ENCODE results near the gene PGGHG.
"Not testable (repeated sequence)": the region's sequence is repeated elsewhere in the genome, so short reads cannot be mapped to it uniquely, and the experiment has no call there.

PGGHG gene

GRCh38 chr11:331358-332060 is 42.6 kb downstream of the PGGHG start:
- ATAC-seq, result no peak
- H3K9me3 Mint-ChIP-seq, result no peaks in the 10 kb centered on the region
- H3K4me1 Mint-ChIP-seq, result peaks cover 51% of the 10 kb centered on the region
- H3K27ac Mint-ChIP-seq, result no peak overlapping the region
- H3K27me3 Mint-ChIP-seq, result no peaks in the 10 kb centered on the region
- H3K4me3 Mint-ChIP-seq, result peak overlapping the region; percentile 36
- H3K36me3 Mint-ChIP-seq, result no peaks in the 10 kb centered on the region

GRCh38 chr11:332651-333480 is 43.9 kb downstream of the PGGHG start:
- ATAC-seq, result no peak
- peaks cover 40% of the 10 kb centered on the region for H3K4me1 Mint-ChIP-seq
- H3K4me3 Mint-ChIP-seq, result no peak overlapping the region
- no peak overlapping the region for H3K27ac Mint-ChIP-seq
- H3K27me3 Mint-ChIP-seq, result no peaks in the 10 kb centered on the region
- H3K36me3 Mint-ChIP-seq, result no peaks in the 10 kb centered on the region
- no peaks in the 10 kb centered on the region for H3K9me3 Mint-ChIP-seq

DNA sequence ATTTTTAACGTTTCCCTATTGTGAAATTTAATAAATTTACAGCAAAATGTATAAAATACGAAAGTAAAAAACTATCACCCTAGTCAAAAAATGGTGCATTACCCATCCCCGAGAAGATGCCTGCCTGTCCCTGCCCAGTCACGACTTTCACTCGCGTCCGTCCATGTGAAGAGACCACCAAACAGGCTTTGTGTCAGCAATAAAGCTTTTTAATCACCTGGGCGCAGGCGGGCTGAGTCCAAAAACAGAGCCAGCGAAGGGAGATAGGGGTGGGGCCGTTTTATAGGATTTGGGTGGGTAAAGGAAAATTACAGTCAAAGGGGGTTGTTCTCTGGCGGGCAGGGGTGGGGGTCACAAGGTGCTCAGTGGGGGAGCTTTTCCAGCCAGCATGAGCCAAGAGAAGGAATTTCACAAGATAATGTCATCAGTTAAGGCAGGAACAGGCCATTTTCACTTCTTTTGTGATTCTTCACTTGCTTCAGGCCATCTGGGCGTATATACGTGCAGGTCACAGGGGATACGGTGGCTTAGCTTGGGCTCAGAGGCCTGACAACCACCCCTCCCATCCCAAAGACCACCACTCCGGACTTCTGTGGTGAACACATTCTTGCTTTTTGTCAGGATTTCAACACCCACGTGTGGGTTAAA is 44.8 kb downstream of the PGGHG start:
- peaks cover 40% of the 10 kb centered on the region for H3K4me1 Mint-ChIP-seq
- not testable (repeated sequence) for H3K4me3 Mint-ChIP-seq

GRCh38 chr11:334264-334994 is 45.5 kb downstream of the PGGHG start:
- no peaks in the 10 kb centered on the region for H3K9me3 Mint-ChIP-seq
- no peak for ATAC-seq

More for the DNA sequence above, 44.8 kb downstream of the PGGHG start:
- H3K36me3 Mint-ChIP-seq, ATAC-seq, H3K27ac Mint-ChIP-seq, H3K27me3 Mint-ChIP-seq, H3K9me3 Mint-ChIP-seq: not testable (repeated sequence)

GRCh38 chr11:335779-336658 is 47.1 kb downstream of the PGGHG start:
- Mint-ChIP-seq H3K27ac (peak overlapping the region; percentile 10), H3K27me3 (no peaks in the 10 kb centered on the region), H3K9me3 (peaks cover 5% of the 10 kb centered on the region), H3K4me1 (peaks cover 25% of the 10 kb centered on the region), H3K4me3 (no peak overlapping the region), H3K36me3 (no peaks in the 10 kb centered on the region)
- ATAC-seq, result no peak

More at GRCh38 chr11:334264-334994, 45.5 kb downstream of the PGGHG start:
- Mint-ChIP-seq H3K4me1 (peaks cover 33% of the 10 kb centered on the region), H3K27me3 (no peaks in the 10 kb centered on the region), H3K27ac (no peak overlapping the region), H3K36me3 (no peaks in the 10 kb centered on the region), H3K4me3 (no peak overlapping the region)

DNA sequence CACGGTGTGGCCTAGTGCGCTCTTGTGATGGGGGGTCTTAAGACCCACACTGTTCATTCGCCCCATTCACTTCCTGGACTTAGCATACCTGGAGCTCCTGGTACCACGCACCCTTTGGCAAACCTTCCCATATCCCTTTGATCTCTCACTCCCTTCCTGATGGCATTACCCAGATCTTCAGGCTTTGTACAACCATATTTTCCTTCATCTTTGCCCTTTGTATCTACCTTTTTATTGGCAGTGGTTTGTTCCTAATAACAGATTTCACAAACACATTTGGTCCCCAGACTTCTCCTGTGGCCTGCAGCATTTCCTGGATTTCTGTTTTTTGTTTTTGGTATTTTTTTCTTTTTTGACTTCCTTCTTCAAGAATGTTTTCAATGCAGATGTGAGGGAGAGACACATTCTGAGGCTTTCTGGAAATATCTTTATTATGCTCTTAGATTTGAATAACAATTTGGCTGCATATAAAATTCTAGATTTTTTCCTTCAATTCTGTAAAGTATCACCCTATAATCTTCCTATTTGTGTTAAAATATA is 47.8 kb downstream of the PGGHG start:
- H3K4me1 Mint-ChIP-seq, result peaks cover 25% of the 10 kb centered on the region
- no peak overlapping the region for H3K4me3 Mint-ChIP-seq
- H3K9me3 Mint-ChIP-seq, result peaks cover 8% of the 10 kb centered on the region

DNA sequence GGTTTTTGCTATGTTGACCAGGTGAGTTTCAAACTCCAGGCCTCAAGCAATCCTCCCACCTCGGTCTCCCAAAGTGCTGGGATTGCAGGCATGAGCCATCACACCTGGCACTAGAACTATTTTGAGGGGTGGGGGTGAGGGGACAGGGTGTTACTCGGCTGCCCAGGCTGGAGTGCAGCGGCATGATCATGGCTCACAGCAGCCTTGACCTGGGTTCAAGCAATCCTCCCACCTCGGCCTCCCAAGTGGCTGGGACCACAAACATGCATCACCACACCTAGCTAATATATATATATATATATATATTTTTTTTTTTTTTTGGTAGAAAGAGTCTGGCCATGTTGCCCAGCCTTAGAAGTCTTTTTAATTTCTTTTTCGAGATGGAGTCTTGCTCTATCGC is 48.8 kb downstream of the PGGHG start:
- no peak overlapping the region for H3K27ac Mint-ChIP-seq
- peaks cover 26% of the 10 kb centered on the region for H3K4me1 Mint-ChIP-seq
- no peaks in the 10 kb centered on the region for H3K27me3 Mint-ChIP-seq
- ATAC-seq, result no peak
- peaks cover 8% of the 10 kb centered on the region for H3K9me3 Mint-ChIP-seq
- H3K36me3 Mint-ChIP-seq, result no peaks in the 10 kb centered on the region
- no peak overlapping the region for H3K4me3 Mint-ChIP-seq

More for the DNA sequence above, 47.8 kb downstream of the PGGHG start:
- Mint-ChIP-seq H3K27me3 (no peaks in the 10 kb centered on the region), H3K36me3 (no peaks in the 10 kb centered on the region), H3K27ac (no peak overlapping the region)
- no peak for ATAC-seq

GRCh38 chr11:339963-340362 is 51.0 kb downstream of the PGGHG start:
- Mint-ChIP-seq H3K4me3 (no peak overlapping the region), H3K27ac (no peak overlapping the region), H3K4me1 (peaks cover 23% of the 10 kb centered on the region), H3K27me3 (no peaks in the 10 kb centered on the region), H3K36me3 (no peaks in the 10 kb centered on the region), H3K9me3 (peaks cover 8% of the 10 kb centered on the region)
- no peak for ATAC-seq

DNA sequence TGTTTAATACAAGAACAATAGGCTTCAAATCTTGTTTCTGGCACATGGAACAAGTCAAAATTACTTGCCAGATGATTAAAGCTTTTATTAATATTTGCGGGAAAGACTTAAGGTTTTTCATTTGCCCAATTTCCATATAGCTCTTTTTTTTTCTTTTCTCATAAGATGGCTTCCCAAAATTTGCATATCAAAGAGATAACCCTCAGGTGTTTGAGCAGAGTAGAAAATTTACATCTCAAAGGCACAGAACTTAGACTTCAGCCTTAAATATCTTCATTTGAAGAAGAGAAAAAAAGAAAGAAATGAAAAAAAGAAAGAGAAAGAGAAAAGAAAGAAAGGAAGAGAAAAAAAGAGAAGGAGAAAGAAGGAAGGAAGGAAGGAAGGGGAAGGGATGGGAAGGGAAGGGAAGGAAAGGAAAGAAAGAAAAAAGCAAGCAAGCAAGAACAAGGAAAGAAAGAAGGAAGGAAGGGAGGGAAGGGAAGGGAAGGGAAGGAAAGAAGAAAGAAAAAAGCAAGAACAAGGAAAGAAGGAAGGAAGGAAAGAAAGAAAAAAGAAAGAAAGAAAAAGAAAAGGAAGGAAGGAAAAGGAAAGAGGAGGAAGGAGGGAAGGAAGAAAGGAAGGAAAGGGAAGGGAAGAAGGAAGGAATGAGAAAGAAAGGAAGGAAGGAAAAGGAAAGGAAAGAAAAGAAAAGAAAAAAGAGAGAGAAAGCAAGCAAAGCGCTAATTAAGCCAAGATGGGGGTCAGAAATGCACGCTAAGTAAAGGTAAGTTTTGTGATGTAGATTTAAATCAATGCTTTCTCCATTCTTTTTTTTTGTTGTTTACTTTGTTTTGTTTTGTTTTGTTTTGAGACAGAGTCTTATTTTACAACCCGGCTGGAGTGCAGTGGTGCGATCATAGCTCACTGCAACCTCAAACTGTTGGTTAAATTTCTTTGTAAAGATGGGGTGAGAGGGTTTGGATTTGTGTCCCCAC is 51.9 kb downstream of the PGGHG start:
- H3K27ac Mint-ChIP-seq, result peak overlapping the region; percentile 85
- H3K36me3 Mint-ChIP-seq, result no peaks in the 10 kb centered on the region
- H3K9me3 Mint-ChIP-seq, result peaks cover 8% of the 10 kb centered on the region
- no peak for ATAC-seq
- H3K27me3 Mint-ChIP-seq, result no peaks in the 10 kb centered on the region
- H3K4me1 Mint-ChIP-seq, result peaks cover 20% of the 10 kb centered on the region
- H3K4me3 Mint-ChIP-seq, result no peak overlapping the region

DNA sequence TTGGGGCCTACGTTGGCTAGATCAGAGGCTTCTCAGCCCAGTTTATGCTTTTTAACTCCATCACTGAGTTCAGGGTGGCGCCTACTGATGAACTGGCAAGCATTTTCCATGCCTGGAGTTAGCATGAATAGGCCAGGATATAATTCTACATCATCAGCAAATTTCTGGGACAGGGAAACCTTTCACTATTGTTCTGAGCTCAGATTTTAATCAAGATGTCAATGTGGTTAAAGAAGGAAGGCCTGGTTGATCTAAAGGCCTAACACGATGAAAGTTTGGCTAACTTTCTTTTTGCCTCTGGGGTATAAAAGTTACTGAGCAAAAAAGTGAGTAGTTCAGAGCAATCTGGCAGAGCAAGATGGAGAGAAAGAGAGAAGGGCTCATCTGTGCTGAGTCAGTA is 53.4 kb downstream of the PGGHG start:
- Mint-ChIP-seq H3K4me3 (no peak overlapping the region), H3K27me3 (no peaks in the 10 kb centered on the region), H3K27ac (peak overlapping the region; percentile 85), H3K9me3 (peaks cover 8% of the 10 kb centered on the region), H3K4me1 (peaks cover 18% of the 10 kb centered on the region), H3K36me3 (no peaks in the 10 kb centered on the region)
- no peak for ATAC-seq

DNA sequence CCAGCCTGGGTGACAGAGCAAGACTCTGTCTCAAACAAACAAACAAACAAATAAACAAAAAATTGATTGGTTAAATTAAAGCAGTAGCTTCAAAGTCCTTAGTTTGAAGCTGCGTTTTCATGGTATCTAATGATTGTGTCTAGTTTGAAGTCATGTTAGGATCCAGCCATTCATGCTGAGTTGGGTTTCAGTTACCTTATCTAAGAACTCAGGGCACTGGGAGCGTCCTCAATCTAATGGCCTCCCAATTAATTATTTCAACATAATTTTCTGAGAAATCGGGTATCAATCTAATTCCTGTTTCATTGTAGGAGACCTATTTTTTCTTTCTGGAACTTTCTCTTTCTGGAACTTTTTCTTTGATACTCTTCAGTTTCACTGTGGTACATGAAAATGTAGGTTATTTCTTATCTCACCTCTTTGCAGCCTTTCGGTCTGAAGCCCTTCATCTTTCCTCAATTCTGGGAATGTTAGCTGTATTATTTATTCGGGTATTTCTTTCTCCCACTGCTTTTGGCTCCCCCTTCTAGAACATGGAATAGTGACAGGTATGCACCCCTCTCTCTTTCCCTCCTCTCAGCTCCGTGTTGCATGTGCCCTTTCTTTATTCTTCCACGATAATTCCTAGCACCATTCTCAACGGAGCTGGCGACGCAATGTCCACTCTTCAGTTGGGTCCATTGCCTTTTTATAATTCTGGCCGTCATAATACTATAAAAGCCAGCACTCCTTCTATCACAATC is 56.1 kb downstream of the PGGHG start:
- Mint-ChIP-seq H3K4me1 (peaks cover 28% of the 10 kb centered on the region), H3K27ac (no peak overlapping the region), H3K27me3 (no peaks in the 10 kb centered on the region)

More for the DNA sequence above, 56.1 kb downstream of the PGGHG start:
- no peak overlapping the region for H3K4me3 Mint-ChIP-seq
- H3K9me3 Mint-ChIP-seq, result peaks cover 8% of the 10 kb centered on the region
- H3K36me3 Mint-ChIP-seq, result no peaks in the 10 kb centered on the region
- ATAC-seq, result no peak
